Activated CD4-positive, alpha-beta T cell treated with anti-CD3 and anti-CD28 coated beads for 48 hours (primary cell): ENCODE measurements around the gene DCP1A.

Experiments used
- DNase-seq: peaks from one replicate; pipeline ENCODE4 v3.0.0-alpha.2; 2020

The DCP1A gene

GRCh38 chr3:53242642-53243041 is 104.7 kb downstream of the DCP1A start:
- no peak for DNase-seq

GRCh38 chr3:53242155-53242554 is 105.2 kb downstream of the DCP1A start:
- no peak for DNase-seq

GRCh38 chr3:53240989-53241972 is 106.1 kb downstream of the DCP1A start:
- DNase-seq, result no peak

GRCh38 chr3:53239800-53240199 is 107.5 kb downstream of the DCP1A start:
- no peak for DNase-seq

- no peak for DNase-seq
These were observed 108.5 kb downstream of the DCP1A start for GRCh38 chr3:53238886-53239285.

GRCh38 chr3:53238051-53238850 is 109.1 kb downstream of the DCP1A start:
- DNase-seq, result no peak

GRCh38 chr3:53236112-53236841 is 111.1 kb downstream of the DCP1A start:
- no peak for DNase-seq

- no peak for DNase-seq
These were observed 111.8 kb downstream of the DCP1A start for GRCh38 chr3:53235545-53235944.

- DNase-seq, result no peak
These were observed 112.5 kb downstream of the DCP1A start for GRCh38 chr3:53234841-53235232.

GRCh38 chr3:53234130-53234840 is 113.1 kb downstream of the DCP1A start:
- no peak for DNase-seq
